Parathyroid adenoma (tissue), 2 donors: ENCODE measurements around the gene HAUS7.
A peak's percentile ranks its signal among the peaks of the same experiment; 100 is the strongest.

Experiments
- H2AFZ ChIP-seq: fragments of 300-600 bp; sonication (generic); one replicate; pipeline ENCODE4 v1.7.0; 2017; ENCODE audit warnings: antibody characterized with exemption, mild to moderate bottlenecking
- H3K27ac ChIP-seq: fragments of 300-600 bp; sonication (generic); one replicate; pipeline ENCODE4 v1.7.0; 2017
- H3K27me3 ChIP-seq: fragments of 300-600 bp; sonication (generic); one replicate; pipeline ENCODE4 v1.7.0; 2017; ENCODE audit warnings: low read length; ENCODE audit not compliant: control insufficient read depth, insufficient read depth
- H3K36me3 ChIP-seq: fragments of 300-600 bp; sonication (generic); one replicate; pipeline ENCODE4 v1.7.0; 2017; ENCODE audit warnings: low read length; ENCODE audit not compliant: control insufficient read depth, insufficient read depth
- H3K4me1 ChIP-seq: fragments of 300-600 bp; sonication (generic); one replicate; pipeline ENCODE4 v1.7.0; 2017; ENCODE audit warnings: control low read depth
- H3K4me2 ChIP-seq: fragments of 300-600 bp; sonication (generic); one replicate; pipeline ENCODE4 v1.7.0; 2017; ENCODE audit warnings: low read length
- H3K4me3 ChIP-seq: fragments of 300-600 bp; sonication (generic); one replicate; pipeline ENCODE4 v1.7.0; 2017; ENCODE audit warnings: low read depth, low read length
- H3K79me2 ChIP-seq: fragments of 300-600 bp; sonication (generic); one replicate; pipeline ENCODE4 v1.7.0; 2017; ENCODE audit warnings: control low read depth
- H3K9ac ChIP-seq: fragments of 300-600 bp; sonication (generic); one replicate; pipeline ENCODE4 v1.7.0; 2017; ENCODE audit warnings: mild to moderate bottlenecking
- H3K9me3 ChIP-seq: fragments of 300-600 bp; sonication (generic); one replicate; pipeline ENCODE4 v1.7.0; 2017; ENCODE audit warnings: low read length; ENCODE audit not compliant: control insufficient read depth
- TF ChIP-seq, protein P1 (sequence below): fragments of 300-600 bp; sonication (generic); IDR thresholded peaks from one replicate; pipeline ENCODE4 v1.7.0; 2017; ENCODE audit warnings: antibody characterized with exemption, mild to moderate bottlenecking
- donor health status: primary hyperparathyroidism.

HAUS7 gene

DNA sequence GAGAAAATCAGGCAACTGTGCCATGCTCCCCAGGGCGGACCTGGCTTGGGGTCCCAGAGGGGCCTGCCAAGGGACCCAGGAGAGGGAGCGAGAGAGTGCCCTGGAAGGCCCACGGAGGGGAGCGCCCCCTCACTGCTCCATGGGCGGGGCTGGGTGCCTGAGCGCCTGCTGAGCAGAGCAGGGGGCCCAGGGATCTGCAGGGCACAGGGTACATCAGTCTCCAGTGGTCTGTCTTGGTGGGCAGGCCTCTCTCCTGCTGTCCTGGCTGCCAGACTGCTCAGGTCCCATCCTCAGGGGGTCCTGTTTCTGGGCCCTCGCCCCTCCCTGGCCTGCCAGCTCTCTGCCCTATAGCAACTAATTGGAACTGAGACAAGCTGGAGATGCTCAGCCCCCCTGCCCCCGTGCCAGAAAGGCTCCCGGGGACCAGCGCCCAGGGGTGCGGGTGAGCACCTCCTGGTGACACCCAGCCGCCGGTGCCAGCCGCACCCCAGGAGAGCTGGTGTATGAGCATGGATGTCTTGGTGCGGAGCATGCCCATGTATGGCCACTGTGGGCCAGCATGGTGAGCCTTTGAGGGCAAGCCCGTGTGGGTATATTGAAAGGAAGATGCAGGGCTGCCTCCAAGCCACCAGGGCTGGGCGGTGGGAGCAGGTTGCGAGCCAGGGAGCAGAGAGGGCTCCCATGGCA lies 25.7 kb upstream of the HAUS7 start:
- no peaks in the 10 kb centered on the region for H3K79me2 ChIP-seq
- H3K4me2 ChIP-seq: no peak overlapping the region
- no peak overlapping the region for H3K4me3 ChIP-seq
- H3K9me3 ChIP-seq: no peaks in the 10 kb centered on the region
- H3K9ac ChIP-seq: no peak overlapping the region
- H2AFZ ChIP-seq: no peak overlapping the region
- no peaks in the 10 kb centered on the region for H3K4me1 ChIP-seq
- H3K27me3 ChIP-seq: no peaks in the 10 kb centered on the region
- no peak overlapping the region for H3K27ac ChIP-seq
- TF ChIP-seq, protein P1, sequence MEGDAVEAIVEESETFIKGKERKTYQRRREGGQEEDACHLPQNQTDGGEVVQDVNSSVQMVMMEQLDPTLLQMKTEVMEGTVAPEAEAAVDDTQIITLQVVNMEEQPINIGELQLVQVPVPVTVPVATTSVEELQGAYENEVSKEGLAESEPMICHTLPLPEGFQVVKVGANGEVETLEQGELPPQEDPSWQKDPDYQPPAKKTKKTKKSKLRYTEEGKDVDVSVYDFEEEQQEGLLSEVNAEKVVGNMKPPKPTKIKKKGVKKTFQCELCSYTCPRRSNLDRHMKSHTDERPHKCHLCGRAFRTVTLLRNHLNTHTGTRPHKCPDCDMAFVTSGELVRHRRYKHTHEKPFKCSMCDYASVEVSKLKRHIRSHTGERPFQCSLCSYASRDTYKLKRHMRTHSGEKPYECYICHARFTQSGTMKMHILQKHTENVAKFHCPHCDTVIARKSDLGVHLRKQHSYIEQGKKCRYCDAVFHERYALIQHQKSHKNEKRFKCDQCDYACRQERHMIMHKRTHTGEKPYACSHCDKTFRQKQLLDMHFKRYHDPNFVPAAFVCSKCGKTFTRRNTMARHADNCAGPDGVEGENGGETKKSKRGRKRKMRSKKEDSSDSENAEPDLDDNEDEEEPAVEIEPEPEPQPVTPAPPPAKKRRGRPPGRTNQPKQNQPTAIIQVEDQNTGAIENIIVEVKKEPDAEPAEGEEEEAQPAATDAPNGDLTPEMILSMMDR: no peak
- H3K36me3 ChIP-seq: no peaks in the 10 kb centered on the region

DNA sequence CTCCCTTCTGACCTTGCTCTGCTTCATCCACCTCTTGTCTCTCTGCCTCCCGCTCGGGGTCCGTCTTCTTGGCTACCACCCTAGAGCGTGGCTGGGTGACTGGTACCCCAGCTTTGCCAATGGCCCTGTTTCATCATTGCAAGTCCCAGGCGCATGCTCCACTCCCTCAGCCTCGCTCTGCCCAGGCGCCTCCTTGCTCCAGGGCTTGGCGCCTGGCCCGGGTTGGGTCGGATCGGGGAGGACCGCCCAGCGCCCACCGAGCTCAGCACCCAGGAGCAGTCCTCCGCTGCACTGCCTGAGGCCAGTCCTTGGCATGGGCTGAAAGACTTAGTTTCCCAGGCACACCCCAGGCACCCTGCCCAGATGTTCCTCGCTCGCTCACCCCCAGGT lies 25.0 kb upstream of the HAUS7 start:
- Histone ChIP-seq H3K4me3 (no peak overlapping the region), H3K4me1 (no peaks in the 10 kb centered on the region), H3K9ac (no peak overlapping the region), H2AFZ (no peak overlapping the region), H3K4me2 (no peak overlapping the region), H3K27me3 (no peaks in the 10 kb centered on the region), H3K27ac (no peak overlapping the region), H3K36me3 (no peaks in the 10 kb centered on the region), H3K79me2 (no peaks in the 10 kb centered on the region), H3K9me3 (no peaks in the 10 kb centered on the region)
- TF ChIP-seq, protein P1: no peak

DNA sequence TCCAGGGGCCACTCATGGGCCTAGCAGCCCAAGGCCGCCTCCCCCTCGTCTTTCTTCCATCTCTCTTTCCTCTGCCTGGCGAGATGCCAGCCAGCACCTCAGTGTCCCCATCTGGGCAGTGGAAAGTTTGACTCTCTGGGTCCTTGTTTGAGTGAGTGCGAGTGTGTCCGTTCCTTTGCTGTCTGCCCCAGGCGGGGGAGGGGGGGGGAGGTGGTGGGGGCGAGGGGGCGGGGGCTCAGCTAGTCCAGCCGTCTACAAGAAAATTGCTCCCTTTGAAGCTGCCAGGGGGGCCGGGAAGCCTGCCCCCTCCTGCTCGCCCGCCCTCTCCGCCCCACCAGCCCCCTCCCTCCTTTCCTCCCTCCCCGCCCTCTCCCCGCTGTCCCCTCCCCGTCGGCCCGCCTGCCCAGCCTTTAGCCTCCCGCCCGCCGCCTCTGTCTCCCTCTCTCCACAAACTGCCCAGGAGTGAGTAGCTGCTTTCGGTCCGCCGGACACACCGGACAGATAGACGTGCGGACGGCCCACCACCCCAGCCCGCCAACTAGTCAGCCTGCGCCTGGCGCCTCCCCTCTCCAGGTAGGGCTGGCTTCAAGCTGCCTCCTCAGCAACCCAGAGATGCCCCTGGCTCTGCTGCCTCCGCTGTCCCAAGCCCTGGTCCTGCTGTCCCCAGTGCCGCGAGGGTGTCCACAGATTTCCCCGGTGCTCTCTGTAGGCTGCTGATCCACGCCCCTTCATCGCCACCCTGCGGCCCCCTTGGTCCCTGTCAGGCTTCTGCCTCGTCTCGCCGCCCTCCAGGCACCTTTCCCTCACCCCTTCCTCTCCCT lies 24.4 kb upstream of the HAUS7 start, which contains the start of gene BGN:
Gene BGN, plus strand, starts transcription at position 440 of the 821 bp plus-strand sequence. CDS start 9,652 bp downstream, outside the sequence.
- H3K9ac ChIP-seq: no peak within 1 kb of the TSS
- H3K4me3 ChIP-seq: no peak within 1 kb of the TSS
- no peak within 1 kb of the TSS for H3K27ac ChIP-seq
- TF ChIP-seq, protein P1: no peak
- H3K4me1 ChIP-seq: no peaks in the 10 kb centered on the region
- H3K4me2 ChIP-seq: peak within 1 kb of the TSS; percentile 26
- H3K79me2 ChIP-seq: no peaks in the 10 kb centered on the region
- H3K36me3 ChIP-seq: no peaks in the 10 kb centered on the region
- H2AFZ ChIP-seq: peak within 1 kb of the TSS; percentile 38
- no peaks in the 10 kb centered on the region for H3K27me3 ChIP-seq
- no peaks in the 10 kb centered on the region for H3K9me3 ChIP-seq

DNA sequence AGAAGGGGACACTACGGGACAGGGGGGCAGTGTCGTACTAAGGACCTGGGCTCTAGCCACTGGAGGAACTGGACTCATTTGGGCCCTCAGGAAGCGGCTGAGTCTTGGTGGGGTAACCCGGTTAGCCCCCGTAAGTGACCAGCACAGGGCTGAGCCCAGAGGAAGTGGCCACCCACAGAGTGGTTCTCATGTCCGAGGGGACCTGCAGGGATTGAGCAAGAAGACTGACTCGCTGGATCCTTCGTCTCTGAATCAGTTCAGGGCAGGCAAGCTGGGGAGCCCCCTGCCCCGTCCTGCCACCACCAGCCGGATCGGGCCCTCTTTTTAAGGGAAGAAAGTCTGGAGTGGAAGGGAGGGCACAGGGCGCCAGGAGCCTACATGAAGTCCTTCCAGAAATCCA lies 23.7 kb upstream of the HAUS7 start:
- Histone ChIP-seq H3K36me3 (no peaks in the 10 kb centered on the region), H3K79me2 (no peaks in the 10 kb centered on the region), H3K4me2 (no peak overlapping the region), H3K9ac (no peak overlapping the region), H3K4me3 (no peak overlapping the region), H3K9me3 (no peaks in the 10 kb centered on the region), H2AFZ (no peak overlapping the region), H3K27ac (no peak overlapping the region), H3K27me3 (no peaks in the 10 kb centered on the region), H3K4me1 (no peaks in the 10 kb centered on the region)
- TF ChIP-seq, protein P1: no peak
